Activated naive CD4-positive, alpha-beta T cell treated with anti-CD3 and anti-CD28 coated beads, Interleukin-2, amount 50 U/mL, for 16 hours (primary cell): ENCODE measurements around the gene UBL4B.
A peak's percentile ranks its signal among the peaks of the same experiment; 100 is the strongest.
"Not testable (repeated sequence)": the region's sequence is repeated elsewhere in the genome, so short reads cannot be mapped to it uniquely, and the experiment has no call there.

Experiments
- DNase-seq: peaks from one replicate; pipeline ENCODE4 v3.0.0-alpha.2; 2020

Gene UBL4B, protein sequence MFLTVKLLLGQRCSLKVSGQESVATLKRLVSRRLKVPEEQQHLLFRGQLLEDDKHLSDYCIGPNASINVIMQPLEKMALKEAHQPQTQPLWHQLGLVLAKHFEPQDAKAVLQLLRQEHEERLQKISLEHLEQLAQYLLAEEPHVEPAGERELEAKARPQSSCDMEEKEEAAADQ

GRCh38 chr1:110112143-110112542 is at the start of gene UBL4B:
Gene UBL4B, plus strand, starts transcription at chr1:110112443. Its CDS starts 92 bp downstream, at chr1:110112535.
- DNase-seq: no peak

DNA sequence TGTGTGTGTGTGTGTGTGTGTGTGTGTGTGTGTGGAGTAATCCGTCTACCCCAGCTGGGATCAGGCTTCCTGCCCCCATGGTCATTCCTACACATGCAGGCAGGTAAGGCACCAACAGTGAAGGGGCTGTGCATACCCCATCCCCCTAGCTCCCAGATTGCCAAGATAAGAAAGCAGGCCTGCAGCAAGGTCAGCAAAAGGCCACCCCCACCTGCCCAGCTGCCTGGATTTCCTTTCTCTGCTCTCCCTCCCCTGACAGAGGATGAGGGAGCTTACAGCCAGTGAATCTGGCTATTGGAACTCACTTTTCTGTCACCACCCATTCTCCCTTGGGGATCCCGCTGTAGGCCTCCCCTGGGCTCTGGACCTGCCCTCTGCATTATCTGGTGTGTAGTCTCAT is 49.6 kb upstream of the UBL4B start:
- no peak for DNase-seq

GRCh38 chr1:110063781-110064180 is 48.5 kb upstream of the UBL4B start:
- DNase-seq: no peak

- DNase-seq: no peak
Measured at GRCh38 chr1:110064576-110065337, 47.5 kb upstream of the UBL4B start.

GRCh38 chr1:110065841-110066240 is 46.4 kb upstream of the UBL4B start:
- DNase-seq: no peak

DNA sequence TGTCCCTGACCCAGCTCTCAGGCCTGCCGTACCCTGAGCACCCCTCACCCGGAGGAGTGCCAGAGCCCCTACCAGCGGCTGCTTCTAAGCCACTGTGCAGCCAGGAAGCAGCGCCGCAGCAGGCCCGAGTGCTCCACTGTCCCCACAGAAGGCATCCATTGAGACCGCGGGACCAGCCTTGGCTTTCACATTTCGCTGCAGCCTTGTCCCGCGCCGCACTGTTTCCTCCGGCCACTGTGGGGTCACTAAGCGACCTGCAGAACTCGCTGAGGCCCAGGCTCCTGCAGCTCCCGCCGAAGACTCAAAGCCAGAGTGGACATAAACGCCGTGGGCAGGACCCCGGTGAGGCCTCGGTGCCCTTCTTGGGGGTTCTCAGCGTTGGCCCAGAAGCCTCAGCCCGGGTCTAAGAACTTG is 44.8 kb upstream of the UBL4B start:
- DNase-seq: no peak

- no peak for DNase-seq
Measured at GRCh38 chr1:110067893-110068645, 44.2 kb upstream of the UBL4B start.

- peak; percentile 41 for DNase-seq
Measured at GRCh38 chr1:110068646-110069403, 43.4 kb upstream of the UBL4B start.

DNA sequence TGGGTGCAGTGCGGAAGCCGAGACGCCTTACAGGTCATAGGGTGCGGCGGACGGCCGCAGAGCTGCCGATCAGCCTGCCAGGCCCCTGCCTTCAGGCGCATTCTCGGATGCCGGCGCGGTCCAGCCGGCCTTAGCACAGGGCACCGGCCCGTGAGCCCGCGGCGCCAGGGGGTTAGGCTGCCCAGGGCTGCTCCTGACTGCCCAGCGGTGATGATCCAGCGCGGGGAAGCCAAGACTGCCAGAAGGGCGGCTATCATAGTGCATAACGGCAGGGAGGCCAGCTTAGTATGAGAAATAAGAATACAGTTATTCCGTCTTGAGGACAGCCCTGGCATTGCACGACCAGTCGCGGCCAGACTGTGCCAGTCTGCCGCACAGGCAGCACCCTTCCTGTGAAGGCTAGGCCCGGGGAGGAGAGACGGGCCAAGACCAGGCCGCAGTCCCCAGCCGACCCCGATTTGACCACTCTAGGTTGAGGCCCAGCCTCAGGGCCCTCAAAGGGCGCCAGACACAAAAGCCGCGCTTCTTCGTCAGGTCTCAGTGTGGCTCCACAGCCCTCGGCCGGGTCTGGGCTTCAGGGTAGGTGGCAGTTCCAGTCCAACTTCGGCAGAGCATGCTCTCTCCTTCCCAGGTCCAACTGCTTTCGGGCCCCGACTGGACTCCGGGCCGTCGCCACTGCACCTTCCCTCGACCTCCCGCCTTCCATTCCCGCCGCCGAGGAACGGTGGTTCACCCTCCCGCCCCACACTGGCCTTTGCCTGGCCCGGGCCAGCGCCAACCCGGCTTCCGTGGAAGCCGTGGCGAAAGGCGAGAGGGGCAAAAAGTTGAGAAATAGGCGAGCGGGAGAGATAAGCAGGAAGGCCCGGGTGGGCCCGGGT is 42.6 kb upstream of the UBL4B start:
- DNase-seq: no peak

GRCh38 chr1:110070282-110070669 is 42.0 kb upstream of the UBL4B start:
- DNase-seq: no peak

- no peak for DNase-seq
Measured at GRCh38 chr1:110070671-110071242, 41.5 kb upstream of the UBL4B start, which contains the start of gene ALX3. Gene ALX3, minus strand, starts transcription at chr1:110070672. Its CDS starts 60 bp downstream, at chr1:110070612.

DNA sequence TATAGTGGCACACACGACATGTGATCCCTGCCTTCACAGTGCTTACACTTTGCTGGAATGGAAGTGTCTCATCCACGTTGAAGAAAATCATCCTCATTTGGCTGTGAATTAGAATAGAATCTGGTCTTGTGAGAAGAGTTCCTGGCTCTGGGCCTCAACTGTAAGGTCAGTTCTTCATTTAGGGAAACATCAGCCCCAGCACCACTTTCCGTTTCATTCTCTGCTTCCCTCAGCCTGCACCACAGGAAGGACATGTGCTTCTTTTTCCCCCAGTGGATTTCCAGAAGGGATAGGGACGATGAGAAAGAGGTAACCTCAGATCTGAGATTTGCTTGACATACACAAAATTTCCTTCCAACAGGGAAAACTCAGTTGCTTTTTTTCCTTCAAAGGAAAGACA is 38.1 kb upstream of the UBL4B start:
- no peak for DNase-seq

GRCh38 chr1:110076789-110077500 is 35.3 kb upstream of the UBL4B start:
- no peak for DNase-seq

GRCh38 chr1:110079995-110080394 is 32.2 kb upstream of the UBL4B start:
- not testable (repeated sequence) for DNase-seq

GRCh38 chr1:110081061-110081460 is 31.2 kb upstream of the UBL4B start:
- no peak for DNase-seq

DNA sequence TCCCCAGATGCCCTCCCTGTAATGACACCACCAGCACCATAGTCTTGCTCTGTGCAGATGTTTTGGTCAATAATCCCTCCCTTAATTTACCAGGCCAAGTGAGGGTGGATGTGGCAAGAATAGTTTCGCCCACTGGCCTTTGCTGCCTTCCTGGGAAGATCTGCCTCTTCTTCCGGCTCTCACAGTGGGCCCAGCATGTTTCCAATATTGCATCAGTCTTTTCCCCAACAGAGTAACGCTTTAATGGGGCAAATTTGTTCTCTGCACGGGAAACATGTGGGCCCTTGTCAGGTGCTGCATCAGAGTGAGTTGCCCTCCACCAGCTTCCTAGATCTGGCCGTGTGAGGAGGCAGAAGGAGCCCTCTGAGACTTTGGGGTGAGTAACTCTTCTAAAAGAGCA is 29.8 kb upstream of the UBL4B start:
- no peak for DNase-seq

DNA sequence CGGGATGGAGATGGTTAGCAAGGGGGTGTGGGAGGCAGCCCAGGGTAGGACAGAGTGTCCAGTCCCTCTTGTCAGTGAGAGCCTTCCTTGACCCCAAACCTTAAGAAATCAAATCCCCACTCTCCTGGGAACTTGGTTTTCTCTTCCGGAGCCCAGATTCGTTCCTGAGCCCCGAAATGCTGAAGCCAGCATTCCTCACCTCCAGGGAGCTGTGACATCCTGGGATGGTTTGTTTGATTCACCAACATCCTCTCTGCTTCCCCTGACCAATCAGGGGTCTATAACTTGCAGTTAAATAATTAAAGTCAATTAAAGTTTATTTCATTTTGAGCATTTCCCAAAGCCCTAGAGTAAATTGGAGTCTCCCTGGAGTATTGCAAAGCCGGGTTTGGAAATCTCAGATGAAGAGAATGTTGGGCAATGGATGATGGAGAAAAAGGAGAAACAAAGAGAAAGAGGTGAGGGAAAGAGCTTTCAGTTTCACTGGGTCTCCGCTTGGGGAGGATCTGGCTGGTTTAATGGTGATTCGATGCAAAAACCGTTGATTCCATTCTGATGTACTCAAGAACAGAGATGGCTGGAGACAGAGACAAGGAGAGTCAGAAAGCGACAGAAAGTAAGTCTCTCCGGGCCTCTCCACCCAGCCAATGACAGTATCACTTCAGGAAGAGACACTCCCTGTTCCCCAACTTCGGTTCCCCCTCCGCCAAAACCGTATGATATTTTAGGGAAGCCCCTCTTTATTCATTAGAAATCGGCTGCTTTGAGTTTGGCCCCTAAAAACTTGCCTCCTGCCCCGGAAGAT is 29.0 kb upstream of the UBL4B start:
- DNase-seq: no peak

DNA sequence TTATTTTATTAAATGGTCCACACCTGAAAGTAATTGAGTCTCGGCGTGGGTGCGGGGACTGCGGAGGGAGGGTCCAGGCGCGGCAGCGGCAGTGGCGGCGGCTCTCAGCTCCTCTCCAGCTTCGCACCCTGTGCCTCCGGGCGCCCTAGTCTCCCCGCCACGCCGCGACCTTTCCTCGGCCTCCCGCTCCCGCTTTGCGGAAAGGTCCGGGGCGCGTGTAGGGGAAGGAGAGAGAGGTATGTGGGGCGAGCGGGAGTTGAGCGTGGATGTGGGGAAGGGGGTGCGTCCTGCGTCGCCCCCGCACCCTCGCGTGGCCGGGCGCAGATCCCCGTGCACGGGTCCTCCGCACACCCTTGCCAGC is 28.4 kb upstream of the UBL4B start:
- no peak for DNase-seq

DNA sequence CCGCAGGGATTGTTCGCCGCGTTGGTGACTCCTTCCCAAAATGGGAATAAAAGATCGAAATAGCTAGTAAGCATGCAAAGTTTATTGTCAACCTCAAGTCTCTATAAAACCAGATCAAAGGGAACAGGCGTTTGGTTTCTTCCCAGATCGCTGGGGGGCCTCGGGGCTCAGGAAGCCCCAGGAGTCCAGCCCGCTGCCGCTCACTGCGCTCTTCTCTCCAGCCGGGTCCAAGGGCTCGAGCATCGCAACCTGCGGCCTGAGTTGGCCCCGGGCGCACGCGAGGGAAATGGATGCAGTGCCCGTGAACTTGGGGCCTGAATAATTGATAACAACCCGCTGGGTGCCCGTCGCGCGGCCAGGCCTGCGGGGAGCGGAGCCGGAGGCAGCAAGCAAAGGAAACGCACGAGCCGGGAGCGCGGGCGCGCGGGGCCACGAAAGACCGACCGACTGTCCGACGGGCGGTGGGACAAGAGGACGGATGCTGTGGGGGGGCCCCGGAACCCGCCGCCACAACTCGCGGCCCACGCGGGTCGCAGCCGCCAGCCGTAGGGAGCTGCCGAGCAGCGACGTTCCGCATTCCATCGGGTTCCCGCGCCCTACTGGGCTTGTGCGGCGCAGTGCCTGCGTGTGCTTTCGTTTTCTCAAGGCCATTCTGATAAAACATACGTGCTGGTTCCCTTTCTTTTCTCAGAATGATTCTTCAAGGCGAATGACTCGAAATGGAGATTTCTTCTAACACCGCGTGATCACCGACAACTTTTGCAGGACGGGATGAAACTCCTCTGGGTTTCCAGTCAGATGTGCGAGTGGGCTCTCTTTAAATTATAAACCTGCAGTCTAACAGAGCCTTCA is 27.8 kb upstream of the UBL4B start:
- peak; percentile 34 for DNase-seq
